Measurements from ENCODE around the gene BCAR3.

- TF ChIP-seq CTCF (IDR thresholded peaks at IDR 0.05; ENCODE audit: borderline replicate concordance, extremely low read depth, low read length, poor library complexity, severe bottlenecking): no peak
- TF ChIP-seq EZH2 (IDR thresholded peaks at IDR 0.05; ENCODE audit: borderline replicate concordance, low read depth, low read length, severe bottlenecking): no peak
These were observed 364 bp upstream of the BCAR3 start for GRCh38 chr1:93681989-93682412.
